Fibroblast of lung (primary cell): ENCODE data around the gene CST4.

Source experiments
- EZH2 ChIP-seq: IDR thresholded peaks from 2 replicates; pipeline ENCODE4 v1.5.1; 2012; ENCODE audit warnings: low read length, control low read depth, mild to moderate bottlenecking; ENCODE audit errors: missing control alignments
- TF ChIP-seq, protein P1 (sequence below), 2 donors: IDR thresholded peaks in 1 of 2; conservative IDR thresholded peaks in 1 of 2; 1 replicate in 1 of 2; 2 replicates in 1 of 2; pipeline ENCODE4 v1.5.1; 2011 to 2012; ENCODE audit warnings: low read length in 2 of 2, control low read depth in 1 of 2, inconsistent platforms in 1 of 2, low read depth in 1 of 2, mild to moderate bottlenecking in 1 of 2

GRCh38 chr20:23687986-23688385 lies 852 bp downstream of the CST4 start:
- TF ChIP-seq, protein P1, sequence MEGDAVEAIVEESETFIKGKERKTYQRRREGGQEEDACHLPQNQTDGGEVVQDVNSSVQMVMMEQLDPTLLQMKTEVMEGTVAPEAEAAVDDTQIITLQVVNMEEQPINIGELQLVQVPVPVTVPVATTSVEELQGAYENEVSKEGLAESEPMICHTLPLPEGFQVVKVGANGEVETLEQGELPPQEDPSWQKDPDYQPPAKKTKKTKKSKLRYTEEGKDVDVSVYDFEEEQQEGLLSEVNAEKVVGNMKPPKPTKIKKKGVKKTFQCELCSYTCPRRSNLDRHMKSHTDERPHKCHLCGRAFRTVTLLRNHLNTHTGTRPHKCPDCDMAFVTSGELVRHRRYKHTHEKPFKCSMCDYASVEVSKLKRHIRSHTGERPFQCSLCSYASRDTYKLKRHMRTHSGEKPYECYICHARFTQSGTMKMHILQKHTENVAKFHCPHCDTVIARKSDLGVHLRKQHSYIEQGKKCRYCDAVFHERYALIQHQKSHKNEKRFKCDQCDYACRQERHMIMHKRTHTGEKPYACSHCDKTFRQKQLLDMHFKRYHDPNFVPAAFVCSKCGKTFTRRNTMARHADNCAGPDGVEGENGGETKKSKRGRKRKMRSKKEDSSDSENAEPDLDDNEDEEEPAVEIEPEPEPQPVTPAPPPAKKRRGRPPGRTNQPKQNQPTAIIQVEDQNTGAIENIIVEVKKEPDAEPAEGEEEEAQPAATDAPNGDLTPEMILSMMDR (conservative IDR thresholded peaks at IDR 0.05 in 1 of 2, IDR thresholded peaks at IDR 0.05 in 1 of 2; ENCODE audit: low read depth in 1 of 2, low read length in 2 of 2): no peak
- no peak for TF ChIP-seq EZH2
